WTC11 (cell line): ENCODE data around the gene PRSS33. TPM values are rescaled to one million over a fixed set of nuclear protein-coding genes. Genes with fewer than 3 reads are reported as not detected.

Experiments used
- ATAC-seq: fragments of 200-7000 bp; cut with Tn5 transposase; 2 replicates; pipeline ENCODE4 v1.10.0; 2021; ENCODE audit warnings: mild to moderate bottlenecking, moderate library complexity
- CTCF ChIA-PET: fragments of 300-600 bp; sonication (Branson Sonifier 250); formaldehyde crosslinking; loops from one replicate; lab custom pipeline; 2021; ENCODE audit warnings: antibody characterized with exemption; lab: Charles Lee
- POLR2A ChIA-PET: fragments of 350-600 bp; sonication (Branson Sonifier 250); formaldehyde crosslinking; loops from one replicate; lab custom pipeline; 2021; ENCODE audit warnings: antibody characterized with exemption; lab: Charles Lee
- DNase-seq: peaks from one replicate; pipeline ENCODE4 v3.0.0; 2021; ENCODE audit warnings: low spot score
- H3K27ac Mint-ChIP-seq: 2 replicates; pipeline ENCODE4 v1.8.0; 2021; ENCODE audit warnings: mixed read lengths
- H3K27me3 Mint-ChIP-seq: 2 replicates; pipeline ENCODE4 v1.8.0; 2021; ENCODE audit warnings: low read depth, mild to moderate bottlenecking, moderate library complexity, mixed read lengths
- H3K36me3 Mint-ChIP-seq: 2 replicates; pipeline ENCODE4 v1.8.0; 2021; ENCODE audit warnings: mixed read lengths
- H3K4me1 Mint-ChIP-seq: 2 replicates; pipeline ENCODE4 v1.8.0; 2022; ENCODE audit warnings: mixed read lengths
- H3K4me3 Mint-ChIP-seq: 2 replicates; pipeline ENCODE4 v1.8.0; 2021; ENCODE audit warnings: mild to moderate bottlenecking, moderate library complexity, mixed read lengths
- H3K9me3 Mint-ChIP-seq: 2 replicates; pipeline ENCODE4 v1.8.0; 2021; ENCODE audit warnings: mixed read lengths
- ATF1 ChIP-seq: sonication (generic); formaldehyde crosslinking; IDR thresholded peaks from 2 replicates; pipeline ENCODE4 v1.8.1; 2023; ENCODE audit warnings: mild to moderate bottlenecking, moderate library complexity, missing genetic modification reagents
- JAZF1 ChIP-seq: fragments of 250-450 bp; sonication (Bioruptor Pico); IDR thresholded peaks from 2 replicates; pipeline ENCODE4 v1.9.0; 2021; ENCODE audit warnings: moderate library complexity, mild to moderate bottlenecking, inconsistent platforms
- KAT7 ChIP-seq: sonication (generic); formaldehyde crosslinking; IDR thresholded peaks from 2 replicates; pipeline ENCODE4 v1.8.1; 2023; ENCODE audit warnings: missing genetic modification reagents, mild to moderate bottlenecking, borderline replicate concordance
- OVOL2 ChIP-seq: fragments of 250-450 bp; sonication (Bioruptor Pico); IDR thresholded peaks from 2 replicates; pipeline ENCODE4 v1.9.0; 2021; ENCODE audit warnings: mild to moderate bottlenecking, borderline replicate concordance
- RELA ChIP-seq: sonication (generic); formaldehyde crosslinking; IDR thresholded peaks from 2 replicates; pipeline ENCODE4 v1.8.1; 2022; ENCODE audit warnings: missing genetic modification reagents, mild to moderate bottlenecking, borderline replicate concordance
- SOX15 ChIP-seq: fragments of 250-450 bp; sonication (Bioruptor Pico); IDR thresholded peaks from 2 replicates; pipeline ENCODE4 v1.9.0; 2021; ENCODE audit warnings: mild to moderate bottlenecking
- TCF7 ChIP-seq: sonication (generic); formaldehyde crosslinking; IDR thresholded peaks from 2 replicates; pipeline ENCODE4 v1.8.0; 2022; ENCODE audit warnings: mild to moderate bottlenecking, low read depth, missing genetic modification reagents, moderate library complexity
- TEAD1 ChIP-seq: sonication (generic); formaldehyde crosslinking; IDR thresholded peaks from 2 replicates; pipeline ENCODE4 v1.8.0; 2022; ENCODE audit warnings: mild to moderate bottlenecking, missing genetic modification reagents
- ZNF121 ChIP-seq: sonication (generic); formaldehyde crosslinking; IDR thresholded peaks from 2 replicates; pipeline ENCODE4 v1.8.0; 2023; ENCODE audit warnings: missing genetic modification reagents
- total RNA-seq: library from RNA; stranded (reverse); gene quantifications from 3 replicates; pipeline ENCODE4 v1.2.3, GENCODE V29; 2021
- TF ChIP-seq, protein P1 (sequence below): sonication (generic); formaldehyde crosslinking; IDR thresholded peaks from 2 replicates; pipeline ENCODE4 v1.8.0; 2023; ENCODE audit warnings: missing genetic modification reagents, mild to moderate bottlenecking, borderline replicate concordance
- TF ChIP-seq, protein P2 (sequence below): sonication (generic); formaldehyde crosslinking; IDR thresholded peaks from 2 replicates; pipeline ENCODE4 v1.8.1; 2022; ENCODE audit warnings: low read depth, missing genetic modification reagents, borderline replicate concordance
- TF ChIP-seq, protein P3 (sequence below): sonication (generic); formaldehyde crosslinking; IDR thresholded peaks from 2 replicates; pipeline ENCODE4 v1.8.1; 2022; ENCODE audit warnings: low read depth, mild to moderate bottlenecking, moderate library complexity, missing genetic modification reagents, borderline replicate concordance
- TF ChIP-seq, protein P4 (sequence below): sonication (generic); formaldehyde crosslinking; conservative IDR thresholded peaks from 2 replicates; pipeline ENCODE4 v1.8.1; 2022; ENCODE audit warnings: mild to moderate bottlenecking, missing genetic modification reagents
- TF ChIP-seq, protein P5 (sequence below): sonication (generic); formaldehyde crosslinking; IDR thresholded peaks from 2 replicates; pipeline ENCODE4 v1.8.1; 2023; ENCODE audit warnings: mild to moderate bottlenecking, missing genetic modification reagents, moderate library complexity

PRSS33 gene
- total RNA-seq, 1 experiment from 2014 or later, result 0.24 TPM

DNA sequence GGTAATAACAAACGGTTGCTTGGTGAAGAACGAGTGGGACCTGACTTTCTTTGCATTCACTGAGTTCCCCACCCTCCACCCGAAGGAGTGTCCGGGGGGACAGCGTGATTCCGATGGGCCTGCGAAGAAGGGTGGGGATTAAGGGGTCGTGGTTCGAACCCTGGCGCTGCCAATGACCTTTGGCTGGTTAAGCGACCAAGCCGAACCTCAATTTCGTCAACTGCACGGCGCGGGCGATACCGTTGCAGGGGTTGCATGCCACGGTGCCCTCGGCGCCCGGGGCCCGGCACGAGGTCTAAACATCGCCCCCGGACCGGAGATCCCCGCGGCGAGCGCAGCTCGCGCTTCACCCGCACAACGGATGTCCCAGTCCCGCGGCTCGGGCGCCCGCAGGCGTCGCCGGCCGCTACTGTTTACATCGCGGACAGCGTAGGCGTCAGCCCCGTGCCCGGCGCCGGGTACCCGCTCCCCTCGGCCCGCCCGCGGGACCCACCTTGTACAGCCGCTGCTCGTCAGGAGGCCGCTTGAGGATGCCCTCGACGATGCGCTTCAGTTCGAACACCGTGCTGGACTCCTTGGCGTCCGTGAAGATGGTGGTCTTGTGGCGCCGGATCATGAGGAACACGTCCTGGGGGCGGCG lies 10.7 kb downstream of the PRSS33 start:
- Mint-ChIP-seq H3K36me3 (peaks cover 17% of the 10 kb centered on the region; the same call in 1 of the 2 replicates), H3K4me3 (peak overlapping the region; percentile 93), H3K4me1 (peaks cover 23% of the 10 kb centered on the region), H3K27ac (peak overlapping the region; percentile 96), H3K9me3 (no peaks in the 10 kb centered on the region), H3K27me3 (no peaks in the 10 kb centered on the region)
- DNase-seq, result peak; percentile 37
- ChIA-PET CTCF (interaction anchor here (1.4 to 2.0 kb wide), 2 partner anchors 40 to 151 kb away, joined by 4 to 5 read pairs; partner anchors contain the start of gene PRSS21), POLR2A (interaction anchor here (1.0 kb wide), 1 partner anchor 106 kb away, joined by 3 read pairs; no protein-coding TSS in a partner anchor)
- 0 out of 2 replicates have a peak, but pooled peaks have one; percentile 5 for TF ChIP-seq TEAD1 (CRISPR knock-in tag)
- TF ChIP-seq OVOL2 (CRISPR knock-in tag), result no peak
- TF ChIP-seq, protein P1, sequence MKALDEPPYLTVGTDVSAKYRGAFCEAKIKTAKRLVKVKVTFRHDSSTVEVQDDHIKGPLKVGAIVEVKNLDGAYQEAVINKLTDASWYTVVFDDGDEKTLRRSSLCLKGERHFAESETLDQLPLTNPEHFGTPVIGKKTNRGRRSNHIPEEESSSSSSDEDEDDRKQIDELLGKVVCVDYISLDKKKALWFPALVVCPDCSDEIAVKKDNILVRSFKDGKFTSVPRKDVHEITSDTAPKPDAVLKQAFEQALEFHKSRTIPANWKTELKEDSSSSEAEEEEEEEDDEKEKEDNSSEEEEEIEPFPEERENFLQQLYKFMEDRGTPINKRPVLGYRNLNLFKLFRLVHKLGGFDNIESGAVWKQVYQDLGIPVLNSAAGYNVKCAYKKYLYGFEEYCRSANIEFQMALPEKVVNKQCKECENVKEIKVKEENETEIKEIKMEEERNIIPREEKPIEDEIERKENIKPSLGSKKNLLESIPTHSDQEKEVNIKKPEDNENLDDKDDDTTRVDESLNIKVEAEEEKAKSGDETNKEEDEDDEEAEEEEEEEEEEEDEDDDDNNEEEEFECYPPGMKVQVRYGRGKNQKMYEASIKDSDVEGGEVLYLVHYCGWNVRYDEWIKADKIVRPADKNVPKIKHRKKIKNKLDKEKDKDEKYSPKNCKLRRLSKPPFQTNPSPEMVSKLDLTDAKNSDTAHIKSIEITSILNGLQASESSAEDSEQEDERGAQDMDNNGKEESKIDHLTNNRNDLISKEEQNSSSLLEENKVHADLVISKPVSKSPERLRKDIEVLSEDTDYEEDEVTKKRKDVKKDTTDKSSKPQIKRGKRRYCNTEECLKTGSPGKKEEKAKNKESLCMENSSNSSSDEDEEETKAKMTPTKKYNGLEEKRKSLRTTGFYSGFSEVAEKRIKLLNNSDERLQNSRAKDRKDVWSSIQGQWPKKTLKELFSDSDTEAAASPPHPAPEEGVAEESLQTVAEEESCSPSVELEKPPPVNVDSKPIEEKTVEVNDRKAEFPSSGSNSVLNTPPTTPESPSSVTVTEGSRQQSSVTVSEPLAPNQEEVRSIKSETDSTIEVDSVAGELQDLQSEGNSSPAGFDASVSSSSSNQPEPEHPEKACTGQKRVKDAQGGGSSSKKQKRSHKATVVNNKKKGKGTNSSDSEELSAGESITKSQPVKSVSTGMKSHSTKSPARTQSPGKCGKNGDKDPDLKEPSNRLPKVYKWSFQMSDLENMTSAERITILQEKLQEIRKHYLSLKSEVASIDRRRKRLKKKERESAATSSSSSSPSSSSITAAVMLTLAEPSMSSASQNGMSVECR (CRISPR knock-in tag), result 0 out of 2 replicates have a peak, but pooled peaks have one; percentile 26
- TF ChIP-seq ZNF121 (CRISPR knock-in tag), result no peak
- TF ChIP-seq JAZF1 (CRISPR knock-in tag), result no peak
- TF ChIP-seq, protein P2, sequence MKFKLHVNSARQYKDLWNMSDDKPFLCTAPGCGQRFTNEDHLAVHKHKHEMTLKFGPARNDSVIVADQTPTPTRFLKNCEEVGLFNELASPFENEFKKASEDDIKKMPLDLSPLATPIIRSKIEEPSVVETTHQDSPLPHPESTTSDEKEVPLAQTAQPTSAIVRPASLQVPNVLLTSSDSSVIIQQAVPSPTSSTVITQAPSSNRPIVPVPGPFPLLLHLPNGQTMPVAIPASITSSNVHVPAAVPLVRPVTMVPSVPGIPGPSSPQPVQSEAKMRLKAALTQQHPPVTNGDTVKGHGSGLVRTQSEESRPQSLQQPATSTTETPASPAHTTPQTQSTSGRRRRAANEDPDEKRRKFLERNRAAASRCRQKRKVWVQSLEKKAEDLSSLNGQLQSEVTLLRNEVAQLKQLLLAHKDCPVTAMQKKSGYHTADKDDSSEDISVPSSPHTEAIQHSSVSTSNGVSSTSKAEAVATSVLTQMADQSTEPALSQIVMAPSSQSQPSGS, result no peak
- TF ChIP-seq KAT7 (CRISPR knock-in tag), result 0 out of 2 replicates have a peak, but pooled peaks have one; percentile 13
- TF ChIP-seq RELA, result no peak
- TF ChIP-seq SOX15 (CRISPR knock-in tag), result no peak
- TF ChIP-seq, protein P3, sequence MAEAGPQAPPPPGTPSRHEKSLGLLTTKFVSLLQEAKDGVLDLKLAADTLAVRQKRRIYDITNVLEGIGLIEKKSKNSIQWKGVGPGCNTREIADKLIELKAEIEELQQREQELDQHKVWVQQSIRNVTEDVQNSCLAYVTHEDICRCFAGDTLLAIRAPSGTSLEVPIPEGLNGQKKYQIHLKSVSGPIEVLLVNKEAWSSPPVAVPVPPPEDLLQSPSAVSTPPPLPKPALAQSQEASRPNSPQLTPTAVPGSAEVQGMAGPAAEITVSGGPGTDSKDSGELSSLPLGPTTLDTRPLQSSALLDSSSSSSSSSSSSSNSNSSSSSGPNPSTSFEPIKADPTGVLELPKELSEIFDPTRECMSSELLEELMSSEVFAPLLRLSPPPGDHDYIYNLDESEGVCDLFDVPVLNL (CRISPR knock-in tag), result no peak
- ATAC-seq, result 0 out of 2 replicates have a peak, but pooled peaks have one; percentile 2

- Mint-ChIP-seq H3K9me3 (no peaks in the 10 kb centered on the region), H3K4me1 (peaks cover 23% of the 10 kb centered on the region), H3K27me3 (no peaks in the 10 kb centered on the region), H3K4me3 (peak overlapping the region; percentile 93), H3K27ac (peak overlapping the region; percentile 96), H3K36me3 (peaks cover 24% of the 10 kb centered on the region)
- ATAC-seq, result no peak
- DNase-seq, result no peak
- ChIA-PET CTCF (interaction anchor here (0.6 to 1.4 kb wide), 3 partner anchors 41 to 148 kb away, joined by 3 to 4 read pairs (median 3); partner anchors contain the start of gene PRSS21), POLR2A (no interaction called here)
- TF ChIP-seq ATF1 (CRISPR knock-in tag), result no peak
- 0 out of 2 replicates have a peak, but pooled peaks have one; percentile 12 for TF ChIP-seq TEAD1 (CRISPR knock-in tag)
- TF ChIP-seq, protein P4, sequence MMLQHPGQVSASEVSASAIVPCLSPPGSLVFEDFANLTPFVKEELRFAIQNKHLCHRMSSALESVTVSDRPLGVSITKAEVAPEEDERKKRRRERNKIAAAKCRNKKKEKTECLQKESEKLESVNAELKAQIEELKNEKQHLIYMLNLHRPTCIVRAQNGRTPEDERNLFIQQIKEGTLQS (CRISPR knock-in tag), result no peak
- TF ChIP-seq, protein P5, sequence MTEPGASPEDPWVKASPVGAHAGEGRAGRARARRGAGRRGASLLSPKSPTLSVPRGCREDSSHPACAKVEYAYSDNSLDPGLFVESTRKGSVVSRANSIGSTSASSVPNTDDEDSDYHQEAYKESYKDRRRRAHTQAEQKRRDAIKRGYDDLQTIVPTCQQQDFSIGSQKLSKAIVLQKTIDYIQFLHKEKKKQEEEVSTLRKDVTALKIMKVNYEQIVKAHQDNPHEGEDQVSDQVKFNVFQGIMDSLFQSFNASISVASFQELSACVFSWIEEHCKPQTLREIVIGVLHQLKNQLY, result no peak
- TF ChIP-seq TCF7 (CRISPR knock-in tag), result no peak
Measured at GRCh38 chr16:2775765-2776499, 11.4 kb downstream of the PRSS33 start.
